ENCODE results near the gene XRN1.

XRN1 gene

DNA sequence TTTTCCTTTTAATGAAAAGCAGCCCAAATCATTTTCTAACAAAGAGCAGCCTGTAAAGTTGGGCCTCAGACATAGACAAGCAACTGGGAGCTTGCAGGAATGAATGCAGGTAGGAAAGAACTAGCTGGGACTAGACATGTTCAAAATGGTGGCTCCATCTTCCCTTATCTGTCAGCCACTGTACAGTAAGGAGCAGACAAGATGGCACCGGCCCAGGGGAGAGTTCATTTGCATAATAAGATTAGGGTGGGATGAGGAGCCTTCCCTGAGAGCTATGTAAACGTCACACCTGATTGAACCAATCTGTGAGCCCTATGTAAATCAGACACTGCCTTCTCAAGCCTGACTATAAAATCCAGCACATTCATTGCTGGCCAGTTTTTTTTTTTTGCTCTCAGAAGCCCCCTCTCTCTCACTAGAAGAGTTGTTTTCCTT is 162.7 kb downstream of the XRN1 start:
- no peak for ATAC-seq (ENCODE audit: low read depth)
- peaks cover 7% of the 10 kb centered on the region for H3K36me3 Mint-ChIP-seq
- no peak overlapping the region for H3K4me3 Mint-ChIP-seq

DNA sequence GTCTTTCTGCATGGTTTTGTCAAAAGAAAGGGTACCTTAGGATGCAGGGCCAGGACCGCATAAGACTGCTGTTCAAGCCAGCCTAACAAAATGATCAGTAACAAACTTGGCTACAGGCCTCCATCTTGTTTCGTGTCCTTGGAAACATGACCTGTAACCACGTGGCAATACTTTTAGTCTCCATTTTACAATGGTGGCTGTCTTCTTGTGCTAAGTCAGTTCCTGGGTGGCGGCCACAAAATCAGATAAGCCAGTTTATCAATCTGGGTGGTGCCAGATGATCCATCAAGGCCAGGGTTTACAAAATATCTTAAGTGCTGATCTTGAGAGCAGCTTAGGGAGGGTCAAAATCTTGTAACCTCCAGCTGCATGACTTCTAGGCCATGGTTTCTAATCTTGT is 165.3 kb downstream of the XRN1 start:
- Mint-ChIP-seq H3K4me1 (no peaks in the 10 kb centered on the region), H3K9me3 (no peaks in the 10 kb centered on the region), H3K4me3 (no peak overlapping the region), H3K27ac (no peak overlapping the region), H3K27me3 (no peaks in the 10 kb centered on the region), H3K36me3 (no peaks in the 10 kb centered on the region)
- DNase-seq (ENCODE audit: low spot score in 2 of 2) (no peak), ATAC-seq (ENCODE audit: low read depth) (no peak)

More for the DNA sequence above, 162.7 kb downstream of the XRN1 start:
- peak overlapping the region; percentile 33 for H3K27ac Mint-ChIP-seq
- H3K27me3 Mint-ChIP-seq, result no peaks in the 10 kb centered on the region
- no peak for DNase-seq (ENCODE audit: low spot score in 2 of 2)
- H3K4me1 Mint-ChIP-seq, result no peaks in the 10 kb centered on the region
- peaks cover 2% of the 10 kb centered on the region for H3K9me3 Mint-ChIP-seq

DNA sequence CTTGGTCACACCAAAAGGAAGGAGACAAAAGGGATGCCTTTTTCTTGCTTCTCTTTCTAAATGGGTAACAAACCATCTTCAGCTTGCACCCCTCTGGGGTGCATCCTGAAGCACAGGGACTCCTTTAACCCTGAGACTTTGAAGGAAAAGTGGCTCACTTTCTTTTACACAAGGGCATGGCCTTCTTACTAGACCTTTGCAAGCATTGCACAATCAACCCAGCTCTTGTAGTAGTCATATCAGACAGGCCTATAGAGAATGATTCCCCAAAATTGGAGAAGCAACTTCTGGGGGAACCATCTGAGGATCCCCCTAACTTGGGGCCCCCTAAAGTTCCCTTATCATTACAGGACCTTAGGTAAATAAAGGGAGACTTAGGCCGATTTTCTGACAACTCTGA is 166.4 kb downstream of the XRN1 start:
- Mint-ChIP-seq H3K4me3 (no peak overlapping the region), H3K9me3 (no peaks in the 10 kb centered on the region), H3K4me1 (no peaks in the 10 kb centered on the region), H3K27ac (no peak overlapping the region), H3K36me3 (no peaks in the 10 kb centered on the region), H3K27me3 (no peaks in the 10 kb centered on the region)
- ATAC-seq (ENCODE audit: low read depth) (no peak), DNase-seq (ENCODE audit: low spot score in 2 of 2) (no peak)

DNA sequence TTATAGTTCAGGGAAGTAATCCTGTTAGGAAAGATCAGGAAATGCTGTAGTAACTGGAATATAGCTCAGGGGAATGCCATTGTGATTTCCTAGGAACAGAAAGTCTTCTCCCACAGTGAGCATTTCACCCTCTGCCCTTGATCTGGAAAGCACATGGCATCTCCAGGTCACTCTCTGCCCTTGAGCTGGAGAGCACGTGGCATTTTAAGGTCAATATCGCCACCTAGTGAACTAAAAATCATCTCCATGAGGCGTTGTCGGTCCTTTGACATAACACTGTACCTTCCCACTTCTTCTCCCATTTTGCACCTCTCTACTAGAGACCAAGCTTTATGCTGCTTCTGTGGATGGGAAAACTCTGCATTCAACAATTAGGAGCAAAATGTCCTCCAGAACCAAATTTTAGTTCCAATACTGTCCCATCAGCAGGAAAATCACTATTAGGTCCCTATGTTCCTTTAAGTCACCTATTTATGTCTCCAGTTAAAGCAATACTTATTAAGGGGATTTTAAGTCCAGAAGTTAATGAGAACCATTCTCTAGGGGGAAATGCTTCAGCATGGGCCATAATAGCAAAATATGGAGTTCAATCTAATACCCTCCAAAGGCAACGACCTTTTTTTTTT is 167.8 kb downstream of the XRN1 start:
- H3K27ac Mint-ChIP-seq, result no peak overlapping the region
- H3K4me3 Mint-ChIP-seq, result no peak overlapping the region
- no peaks in the 10 kb centered on the region for H3K4me1 Mint-ChIP-seq
- no peaks in the 10 kb centered on the region for H3K9me3 Mint-ChIP-seq
- ATAC-seq (ENCODE audit: low read depth) (peak; percentile 86), DNase-seq (ENCODE audit: low spot score in 2 of 2) (peak; percentile 13 to 48)
- no peaks in the 10 kb centered on the region for H3K36me3 Mint-ChIP-seq
- H3K27me3 Mint-ChIP-seq, result no peaks in the 10 kb centered on the region

DNA sequence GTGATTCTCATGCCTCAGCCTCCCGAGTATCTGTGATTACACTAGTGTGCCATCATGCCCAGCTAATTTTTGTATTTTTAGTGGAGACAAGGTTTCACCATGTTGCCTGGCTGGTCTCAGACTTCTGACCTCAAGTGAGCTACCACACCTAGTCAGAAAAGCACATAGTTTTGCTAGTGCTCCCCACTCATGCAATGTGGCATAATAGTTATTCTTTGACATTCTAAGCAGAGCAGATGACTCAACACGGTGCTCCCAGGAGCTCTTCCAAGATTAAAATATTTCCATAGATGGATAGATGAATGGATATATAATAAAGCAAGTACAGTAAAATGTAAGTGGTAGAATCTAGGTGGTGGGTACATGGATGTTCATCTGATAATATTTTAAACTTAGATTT is 169.4 kb downstream of the XRN1 start:
- Mint-ChIP-seq H3K27ac (no peak overlapping the region), H3K36me3 (no peaks in the 10 kb centered on the region), H3K27me3 (no peaks in the 10 kb centered on the region), H3K4me3 (no peak overlapping the region), H3K9me3 (no peaks in the 10 kb centered on the region), H3K4me1 (no peaks in the 10 kb centered on the region)
- no peak for ATAC-seq (ENCODE audit: low read depth)
- DNase-seq (ENCODE audit: low spot score in 2 of 2), result no peak

DNA sequence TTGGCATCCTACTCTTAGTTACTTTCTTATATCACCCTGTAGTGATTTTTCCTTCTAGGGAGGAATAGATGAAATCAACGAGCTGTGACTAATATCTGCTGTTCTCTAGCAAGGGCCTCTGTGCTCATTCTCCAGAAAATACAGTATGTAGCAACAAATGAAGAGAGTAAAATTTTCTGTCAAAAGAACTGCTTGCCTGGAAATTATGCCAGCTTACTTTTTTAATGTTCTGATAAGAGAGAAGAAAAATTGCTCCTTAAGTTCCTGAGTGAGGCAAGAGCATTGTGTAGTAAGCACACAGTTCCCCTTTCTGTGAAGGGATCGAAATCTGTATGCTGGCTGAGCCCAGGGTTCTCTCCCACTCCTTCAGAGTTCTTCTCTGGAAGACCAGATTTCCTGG is 171.1 kb downstream of the XRN1 start:
- H3K4me3 Mint-ChIP-seq, result no peak overlapping the region
- DNase-seq (ENCODE audit: low spot score in 2 of 2), result no peak

DNA sequence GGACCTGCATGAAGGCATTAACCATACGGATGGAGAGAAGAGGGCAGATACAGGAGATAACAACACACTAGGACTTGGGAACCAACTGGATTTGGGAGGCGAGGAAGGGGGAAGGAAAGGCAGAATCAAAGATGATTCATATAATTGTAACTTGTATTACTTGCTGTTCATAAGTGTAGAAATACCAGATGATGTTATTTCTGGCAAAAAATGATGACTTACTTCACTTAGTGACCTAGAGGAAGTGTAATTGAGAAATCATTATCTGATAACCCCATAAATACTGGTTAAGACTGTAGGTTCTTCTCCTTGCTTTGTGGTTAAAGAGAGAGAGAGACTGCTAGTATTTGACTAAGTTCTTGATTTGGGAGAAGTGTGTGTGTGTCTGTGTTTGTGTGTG is 172.0 kb downstream of the XRN1 start:
- Mint-ChIP-seq H3K27me3 (no peaks in the 10 kb centered on the region), H3K36me3 (no peaks in the 10 kb centered on the region), H3K4me1 (no peaks in the 10 kb centered on the region), H3K27ac (no peak overlapping the region), H3K4me3 (no peak overlapping the region), H3K9me3 (no peaks in the 10 kb centered on the region)
- no peak for DNase-seq (ENCODE audit: low spot score in 2 of 2)
- ATAC-seq (ENCODE audit: low read depth), result no peak

More for the DNA sequence above, 171.1 kb downstream of the XRN1 start:
- no peaks in the 10 kb centered on the region for H3K9me3 Mint-ChIP-seq
- no peak for ATAC-seq (ENCODE audit: low read depth)
- no peaks in the 10 kb centered on the region for H3K27me3 Mint-ChIP-seq
- H3K27ac Mint-ChIP-seq, result no peak overlapping the region
- no peaks in the 10 kb centered on the region for H3K36me3 Mint-ChIP-seq
- no peaks in the 10 kb centered on the region for H3K4me1 Mint-ChIP-seq

DNA sequence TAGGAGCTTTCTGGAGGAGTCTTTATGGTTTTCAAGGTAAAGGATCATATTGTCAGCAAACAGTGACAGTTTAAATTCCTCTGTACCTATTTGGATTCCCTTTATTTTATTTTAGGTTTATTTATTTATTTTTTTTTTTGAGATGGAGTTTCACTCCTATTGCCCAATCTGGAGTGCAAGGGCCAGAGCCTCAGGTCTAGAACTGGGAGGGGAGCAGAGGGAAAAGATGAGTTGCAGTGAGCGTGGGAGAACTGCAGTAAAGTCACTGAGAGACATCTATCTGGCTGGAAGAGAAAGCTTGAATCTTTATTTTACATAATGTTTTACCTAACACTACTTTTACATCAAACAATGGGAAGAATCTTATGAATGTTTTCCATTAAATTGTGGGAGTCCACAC is 172.9 kb downstream of the XRN1 start:
- no peak for DNase-seq (ENCODE audit: low spot score in 2 of 2)
- H3K4me3 Mint-ChIP-seq, result no peak overlapping the region
- no peaks in the 10 kb centered on the region for H3K4me1 Mint-ChIP-seq
- H3K27me3 Mint-ChIP-seq, result no peaks in the 10 kb centered on the region
- ATAC-seq (ENCODE audit: low read depth), result no peak
- H3K9me3 Mint-ChIP-seq, result peaks cover 1% of the 10 kb centered on the region
- H3K36me3 Mint-ChIP-seq, result no peaks in the 10 kb centered on the region
- no peak overlapping the region for H3K27ac Mint-ChIP-seq

DNA sequence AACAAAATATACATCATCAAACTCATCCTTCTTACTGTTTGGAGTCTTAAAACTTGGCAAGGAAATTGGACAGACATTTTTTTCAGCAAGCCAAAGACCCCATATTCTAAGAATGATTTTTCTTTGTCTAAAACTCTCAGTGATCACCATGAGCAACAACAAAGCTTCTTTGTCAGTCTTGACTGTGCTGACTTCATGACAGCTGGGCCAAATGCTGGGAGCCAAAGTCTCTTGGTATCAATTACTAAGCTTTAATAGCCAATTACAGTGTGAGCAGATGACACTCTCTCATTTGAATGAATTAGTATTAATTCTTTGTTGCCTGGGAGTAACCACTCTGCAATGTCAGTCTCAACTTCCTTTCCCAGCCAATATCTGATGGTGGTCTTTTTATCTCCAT is 174.3 kb downstream of the XRN1 start:
- no peak overlapping the region for H3K27ac Mint-ChIP-seq
- H3K27me3 Mint-ChIP-seq, result no peaks in the 10 kb centered on the region
- DNase-seq (ENCODE audit: low spot score in 2 of 2), result no peak
- ATAC-seq (ENCODE audit: low read depth), result no peak
- no peak overlapping the region for H3K4me3 Mint-ChIP-seq
- H3K9me3 Mint-ChIP-seq, result peaks cover 1% of the 10 kb centered on the region
- H3K36me3 Mint-ChIP-seq, result no peaks in the 10 kb centered on the region
- no peaks in the 10 kb centered on the region for H3K4me1 Mint-ChIP-seq

DNA sequence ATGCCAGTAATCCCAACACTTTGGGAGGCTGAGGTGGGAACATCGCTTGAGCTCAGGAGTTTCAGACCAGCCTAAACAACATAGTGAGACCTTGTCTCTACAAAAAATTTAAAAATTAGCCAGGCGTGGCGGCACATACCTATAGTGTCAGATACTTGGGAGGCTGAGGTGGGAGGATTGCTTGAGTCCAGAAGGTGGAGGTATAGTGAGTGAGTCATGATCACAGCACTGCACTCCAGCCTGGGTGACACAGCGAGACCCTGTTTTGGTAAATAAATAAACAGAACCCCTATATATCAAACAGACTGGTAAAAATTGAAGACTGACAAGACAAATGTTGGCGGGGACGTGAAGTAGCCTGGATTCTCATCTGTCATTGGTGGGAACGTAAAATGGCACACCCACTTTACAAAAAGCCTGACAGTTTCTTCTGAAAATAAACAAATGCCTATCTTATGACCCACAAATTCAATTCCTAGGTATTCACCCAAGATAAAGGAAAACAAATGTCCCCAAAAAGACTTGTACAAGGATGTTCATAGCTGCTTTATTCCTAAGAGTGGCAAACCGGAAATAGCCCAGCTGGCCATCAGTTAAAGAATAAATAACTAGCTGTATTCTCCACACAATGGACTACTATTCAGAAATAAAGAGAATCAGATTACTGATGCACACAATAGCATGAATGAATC is 175.5 kb downstream of the XRN1 start:
- Mint-ChIP-seq H3K4me1 (no peaks in the 10 kb centered on the region), H3K4me3 (no peak overlapping the region), H3K27ac (no peak overlapping the region), H3K27me3 (no peaks in the 10 kb centered on the region), H3K36me3 (no peaks in the 10 kb centered on the region), H3K9me3 (peaks cover 1% of the 10 kb centered on the region)
- no peak for DNase-seq (ENCODE audit: low spot score in 2 of 2)
- ATAC-seq (ENCODE audit: low read depth), result no peak

DNA sequence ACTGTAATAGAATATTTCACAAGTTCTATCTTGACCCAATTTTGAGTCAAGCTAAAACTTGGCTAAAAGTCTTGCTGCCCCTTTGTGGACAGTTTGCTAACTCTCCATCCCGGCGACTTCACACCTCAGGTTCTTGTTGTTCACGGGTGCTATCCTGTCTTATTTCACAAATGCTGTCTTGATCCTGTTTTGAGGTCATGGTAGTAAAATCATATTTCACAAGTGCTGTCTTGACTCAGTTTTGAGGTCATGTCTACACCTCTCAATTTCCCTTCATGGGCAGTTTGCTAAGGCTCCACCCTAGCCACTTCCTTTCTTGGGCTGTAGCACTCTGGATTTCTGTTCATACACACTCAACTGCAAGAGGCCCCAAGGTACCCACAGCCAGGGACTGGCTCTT is 177.4 kb downstream of the XRN1 start:
- Mint-ChIP-seq H3K27ac (no peak overlapping the region), H3K27me3 (no peaks in the 10 kb centered on the region), H3K36me3 (no peaks in the 10 kb centered on the region), H3K4me1 (no peaks in the 10 kb centered on the region), H3K9me3 (peaks cover 1% of the 10 kb centered on the region), H3K4me3 (no peak overlapping the region)
- ATAC-seq (ENCODE audit: low read depth), result no peak
- no peak for DNase-seq (ENCODE audit: low spot score in 2 of 2)

DNA sequence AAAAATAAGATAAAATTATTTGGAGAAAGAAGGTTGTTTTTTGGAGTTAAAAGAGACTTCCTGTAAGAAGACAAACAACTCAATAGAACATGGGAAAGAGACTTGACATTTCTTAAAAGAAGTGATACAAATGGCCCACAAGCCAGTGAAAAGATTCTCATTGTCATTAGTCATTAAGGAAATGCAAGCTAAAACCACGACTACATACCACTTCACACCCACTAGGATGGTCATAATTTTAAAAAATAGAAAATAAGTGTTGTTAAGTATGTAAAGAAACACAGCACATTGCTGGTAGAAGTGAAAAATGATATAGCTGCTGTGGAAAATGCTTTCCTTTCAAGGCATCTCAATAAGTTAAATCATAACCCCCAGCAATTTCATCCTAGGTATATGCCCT is 178.1 kb downstream of the XRN1 start:
- no peak overlapping the region for H3K4me3 Mint-ChIP-seq
- H3K27me3 Mint-ChIP-seq, result no peaks in the 10 kb centered on the region
- no peak overlapping the region for H3K27ac Mint-ChIP-seq
- H3K9me3 Mint-ChIP-seq, result peaks cover 1% of the 10 kb centered on the region
- DNase-seq (ENCODE audit: low spot score in 2 of 2), result no peak
- no peak for ATAC-seq (ENCODE audit: low read depth)
- no peaks in the 10 kb centered on the region for H3K36me3 Mint-ChIP-seq
- no peaks in the 10 kb centered on the region for H3K4me1 Mint-ChIP-seq

DNA sequence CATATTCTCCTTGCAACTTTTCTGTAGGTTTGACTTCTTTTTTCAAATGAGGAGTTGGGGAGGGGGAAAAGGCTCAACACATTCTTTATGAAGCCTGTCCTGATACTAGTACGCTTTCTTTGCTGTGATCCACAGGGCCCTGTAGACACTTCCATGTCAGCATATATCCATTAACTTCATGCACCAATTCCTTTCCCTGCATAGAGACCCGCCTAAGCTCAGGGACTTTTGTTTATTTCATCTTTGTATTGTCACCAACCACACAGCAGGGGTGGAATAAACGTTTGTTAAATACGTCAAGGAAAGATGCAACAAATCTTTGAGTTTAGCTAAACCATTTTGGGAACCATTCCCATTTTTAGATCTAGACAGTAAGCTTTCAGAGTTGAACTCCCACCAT is 179.4 kb downstream of the XRN1 start:
- no peaks in the 10 kb centered on the region for H3K36me3 Mint-ChIP-seq
- H3K27ac Mint-ChIP-seq, result no peak overlapping the region
- ATAC-seq (ENCODE audit: low read depth), result no peak
- H3K4me1 Mint-ChIP-seq, result no peaks in the 10 kb centered on the region
- no peak overlapping the region for H3K4me3 Mint-ChIP-seq
- no peaks in the 10 kb centered on the region for H3K27me3 Mint-ChIP-seq
- H3K9me3 Mint-ChIP-seq, result peaks cover 1% of the 10 kb centered on the region
- DNase-seq (ENCODE audit: low spot score in 2 of 2), result no peak

DNA sequence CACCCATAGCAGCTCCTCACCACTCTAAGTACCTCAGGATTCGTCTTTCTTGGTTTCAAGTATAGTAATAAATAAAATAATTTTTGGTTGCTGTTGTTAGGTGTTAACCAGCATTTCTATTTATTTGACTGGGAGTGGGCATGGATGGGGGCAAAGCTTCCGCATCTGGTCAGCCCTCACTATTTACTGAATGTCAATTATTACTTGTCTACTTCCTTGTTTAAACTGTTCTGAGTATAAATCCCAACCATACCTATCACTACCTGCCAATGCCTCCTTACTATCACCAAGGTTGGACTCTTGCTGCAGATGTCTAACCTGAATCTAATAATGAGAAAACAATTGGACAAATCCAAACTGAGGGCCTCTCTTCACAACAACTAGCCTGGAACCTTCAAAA is 180.6 kb downstream of the XRN1 start:
- Mint-ChIP-seq H3K4me1 (no peaks in the 10 kb centered on the region), H3K9me3 (peaks cover 1% of the 10 kb centered on the region), H3K27ac (no peak overlapping the region), H3K4me3 (no peak overlapping the region), H3K36me3 (no peaks in the 10 kb centered on the region), H3K27me3 (no peaks in the 10 kb centered on the region)
- no peak for DNase-seq (ENCODE audit: low spot score in 2 of 2)
- ATAC-seq (ENCODE audit: low read depth), result no peak

DNA sequence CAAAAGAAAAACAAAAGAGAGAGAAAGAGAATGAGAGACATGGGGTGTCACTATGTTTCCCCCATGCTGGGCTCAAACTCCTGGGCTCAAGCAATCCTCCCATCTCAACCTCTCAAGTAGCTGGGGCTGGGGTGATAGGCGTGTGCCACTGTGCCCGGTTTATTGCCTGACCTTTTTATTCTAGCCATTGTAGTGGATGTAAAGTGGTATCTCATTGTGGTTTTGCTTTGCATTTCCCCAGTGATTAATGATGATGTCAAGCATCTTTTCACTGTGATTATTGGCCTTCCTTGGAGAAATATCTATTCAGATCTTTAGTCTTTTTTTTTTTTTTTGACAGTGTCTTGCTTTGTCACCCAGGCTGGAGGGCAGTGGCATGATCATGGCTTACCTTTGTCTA is 184.7 kb downstream of the XRN1 start:
- Mint-ChIP-seq H3K36me3 (no peaks in the 10 kb centered on the region), H3K4me3 (no peak overlapping the region), H3K27ac (no peak overlapping the region), H3K4me1 (no peaks in the 10 kb centered on the region), H3K9me3 (no peaks in the 10 kb centered on the region), H3K27me3 (no peaks in the 10 kb centered on the region)
- no peak for ATAC-seq (ENCODE audit: low read depth)
- DNase-seq (ENCODE audit: low spot score in 2 of 2), result no peak

All from memory B cell (primary cell).